Skeletal muscle tissue (tissue), 5 donors: Measurements from ENCODE around the gene PDE5A. TPM values are rescaled to one million over a fixed set of nuclear protein-coding genes. Genes with fewer than 3 reads are reported as not detected.
"Not testable (repeated sequence)": the region's sequence is repeated elsewhere in the genome, so short reads cannot be mapped to it uniquely, and the experiment has no call there.

Source experiments
- H3K27ac ChIP-seq: one replicate; pipeline ENCODE4 v1.7.0; 2013; ENCODE audit warnings: mild to moderate bottlenecking, low read depth, low read length, inconsistent platforms
- H3K27me3 ChIP-seq, 3 donors: one replicate each; pipeline ENCODE4 v1.7.0; 2013; ENCODE audit warnings: low read length in 3 of 3; ENCODE audit not compliant: control insufficient read depth in 3 of 3, insufficient read depth in 3 of 3
- H3K36me3 ChIP-seq, 3 donors: one replicate each; pipeline ENCODE4 v1.7.0; 2013; ENCODE audit warnings: low read length in 3 of 3; ENCODE audit not compliant: control insufficient read depth in 3 of 3, insufficient read depth in 3 of 3
- H3K4me1 ChIP-seq, 3 donors: one replicate each; pipeline ENCODE4 v1.7.0; 2013; ENCODE audit warnings: low read length in 3 of 3, mild to moderate bottlenecking in 3 of 3; ENCODE audit not compliant: control insufficient read depth in 3 of 3, insufficient read depth in 3 of 3
- H3K4me3 ChIP-seq, 3 donors: one replicate each; pipeline ENCODE4 v1.7.0; 2013; ENCODE audit warnings: low read length in 3 of 3
- H3K9ac ChIP-seq, 3 donors: one replicate each; pipeline ENCODE4 v1.7.0; 2013; ENCODE audit warnings: low read length in 3 of 3, mild to moderate bottlenecking in 3 of 3, moderate library complexity in 2 of 3, low read depth in 1 of 3
- H3K9me3 ChIP-seq, 3 donors: one replicate each; pipeline ENCODE4 v1.7.0; 2013; ENCODE audit warnings: low read length in 3 of 3; ENCODE audit not compliant: control insufficient read depth in 3 of 3
- small RNA-seq: library from RNA; depleted of rRNA; stranded (forward); fragments of <200 nt; gene quantifications from one replicate; pipeline ENCODE3, GENCODE V24; 2014
- total RNA-seq: library from RNA; depleted of rRNA; stranded (reverse); fragments of >200 nt; gene quantifications from one replicate; pipeline ENCODE4 v1.2.3, GENCODE V29; 2014
- donor health status: Osteomylitis.

The PDE5A gene
- total RNA-seq, 1 donor from 2014 or later, result 27.7 TPM

DNA sequence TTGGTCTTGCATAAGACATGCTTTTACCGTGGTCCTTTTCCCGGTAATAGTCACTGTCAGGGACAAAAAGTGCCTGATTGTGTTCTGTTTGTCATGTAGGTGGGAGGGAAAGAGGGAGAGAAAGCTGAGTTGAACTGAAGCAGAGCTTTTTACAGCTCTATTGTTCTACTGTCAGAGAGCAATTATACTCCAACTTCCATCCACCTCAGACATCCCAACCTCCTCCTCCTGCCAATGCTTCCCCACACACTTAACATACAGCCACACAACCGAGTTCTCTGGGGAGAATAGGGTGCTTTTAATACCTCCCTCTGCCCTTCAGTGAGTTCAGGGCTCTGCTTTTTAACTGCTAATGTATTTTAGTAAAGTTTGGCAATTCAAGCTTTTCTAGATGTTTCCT lies 159.6 kb downstream of the PDE5A start:
- peaks cover 0 to 13% (median 3%) of the 10 kb centered on the region in 3 donors for H3K36me3 ChIP-seq
- not testable (repeated sequence) for H3K9me3 ChIP-seq, H3K27ac ChIP-seq, H3K27me3 ChIP-seq, H3K9ac ChIP-seq, H3K4me1 ChIP-seq, H3K4me3 ChIP-seq

DNA sequence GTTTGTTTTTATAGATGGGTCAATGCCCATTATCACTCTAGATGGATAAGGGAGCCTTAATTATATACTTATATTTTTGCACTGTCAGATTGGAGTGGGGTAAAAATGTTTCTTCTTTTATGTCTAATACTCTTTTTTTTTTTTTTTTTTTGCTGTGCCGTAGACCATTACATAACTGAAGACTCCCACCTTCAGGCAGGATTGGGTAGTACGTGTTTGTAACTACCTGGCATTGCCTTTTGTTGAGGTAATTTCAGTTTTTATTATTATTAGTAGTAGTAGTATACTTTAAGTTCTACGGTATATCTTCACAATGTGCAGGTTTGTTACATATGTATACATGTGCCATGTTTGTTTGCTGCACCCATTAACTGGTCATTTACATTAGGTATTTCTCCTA lies 165.9 kb downstream of the PDE5A start:
- not testable (repeated sequence) for H3K4me1 ChIP-seq, H3K4me3 ChIP-seq, H3K27me3 ChIP-seq, H3K9me3 ChIP-seq, H3K36me3 ChIP-seq, H3K9ac ChIP-seq, H3K27ac ChIP-seq

DNA sequence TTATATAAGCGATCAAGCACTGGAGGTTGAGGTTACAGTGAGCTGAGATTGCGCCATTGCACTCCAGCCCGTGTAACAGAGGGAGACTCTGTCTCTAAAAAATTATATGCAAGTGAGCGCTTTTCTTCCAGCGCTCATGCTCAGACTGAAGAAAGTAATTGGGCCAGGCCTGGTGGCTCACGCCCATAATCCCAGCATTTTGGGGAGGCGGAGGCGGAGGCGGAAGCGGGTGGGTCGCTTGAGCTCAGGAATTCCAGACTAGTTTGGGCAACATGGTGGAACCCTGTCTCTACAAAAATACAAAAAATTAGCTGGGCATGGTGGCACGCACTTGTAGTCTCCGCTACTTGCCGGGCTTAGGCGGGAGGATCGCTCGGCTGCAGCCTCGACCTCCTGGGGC lies 172.9 kb downstream of the PDE5A start:
- H3K9ac ChIP-seq, H3K27ac ChIP-seq, H3K36me3 ChIP-seq, H3K4me1 ChIP-seq, H3K9me3 ChIP-seq, H3K27me3 ChIP-seq: not testable (repeated sequence)
- peak overlapping the region in 2 of 3 donors; percentile 32 to 54 for H3K4me3 ChIP-seq

DNA sequence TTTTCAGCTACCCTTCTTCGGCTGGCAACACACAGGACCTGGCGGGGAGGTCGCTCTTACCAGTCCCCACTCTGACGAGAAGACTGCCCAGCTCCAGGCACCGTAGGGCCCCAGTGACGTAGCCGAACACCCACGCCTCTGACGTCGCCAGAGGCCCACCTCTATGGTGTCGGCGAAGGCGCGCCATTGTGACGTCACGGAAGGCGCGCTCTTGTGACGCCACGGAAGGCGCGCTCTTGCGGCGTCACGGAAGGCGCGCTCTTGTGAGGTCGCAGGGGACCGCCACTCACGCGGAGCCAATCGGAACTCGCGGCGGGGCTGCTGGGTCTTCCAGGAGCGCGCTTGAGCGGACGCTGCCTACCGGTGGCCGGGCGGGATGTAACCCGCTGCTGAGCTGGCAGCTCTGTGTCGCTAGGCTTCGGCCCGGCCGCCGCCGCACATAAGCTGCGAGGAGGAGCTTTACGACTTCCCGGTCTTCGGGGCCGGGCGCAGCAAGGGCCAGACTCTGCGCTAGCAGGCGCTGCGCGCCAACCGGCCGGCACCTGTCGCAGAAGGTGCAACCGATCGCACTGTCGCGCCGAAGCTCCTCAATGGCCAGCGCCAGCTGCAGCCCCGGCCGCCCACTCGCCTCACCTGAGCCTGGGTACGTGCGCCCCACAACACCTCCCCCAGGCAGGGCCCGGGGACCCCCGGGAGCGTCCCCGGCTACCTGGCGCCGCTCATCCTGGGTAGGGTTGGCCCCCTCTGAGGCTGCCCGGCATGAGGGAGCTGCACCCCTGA lies 173.9 kb downstream of the PDE5A start:
- not testable (repeated sequence) for H3K36me3 ChIP-seq, H3K9me3 ChIP-seq, H3K4me1 ChIP-seq, H3K27me3 ChIP-seq
- Histone ChIP-seq H3K27ac (peak overlapping the region; percentile 95), H3K9ac (peak overlapping the region; percentile 80 to 89 (median 86)), H3K4me3 (peak overlapping the region; percentile 72 to 75 (median 74))

DNA sequence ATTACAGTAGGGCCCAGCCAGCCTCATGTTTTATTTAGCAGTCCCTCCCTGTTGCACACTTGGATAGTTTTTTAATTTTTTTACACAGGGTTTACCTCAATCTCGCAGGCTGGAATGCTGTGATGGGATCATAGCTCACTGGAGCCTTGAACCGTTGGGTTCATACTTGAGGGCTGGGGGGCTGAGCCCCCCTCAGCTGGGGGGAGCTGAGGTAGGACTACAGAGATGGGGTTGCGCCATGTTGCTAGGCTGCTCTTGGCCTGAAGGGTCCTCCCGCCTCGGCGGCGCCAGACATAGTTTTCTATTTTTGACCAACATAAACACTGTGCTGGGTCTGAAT lies 174.5 kb downstream of the PDE5A start:
- not testable (repeated sequence) for H3K9me3 ChIP-seq, H3K4me1 ChIP-seq, H3K36me3 ChIP-seq, H3K27me3 ChIP-seq
- H3K9ac ChIP-seq, result peak overlapping the region; percentile 80 to 89 (median 86)
- peak overlapping the region; percentile 72 to 75 (median 74) for H3K4me3 ChIP-seq
- H3K27ac ChIP-seq, result peak overlapping the region; percentile 95

DNA sequence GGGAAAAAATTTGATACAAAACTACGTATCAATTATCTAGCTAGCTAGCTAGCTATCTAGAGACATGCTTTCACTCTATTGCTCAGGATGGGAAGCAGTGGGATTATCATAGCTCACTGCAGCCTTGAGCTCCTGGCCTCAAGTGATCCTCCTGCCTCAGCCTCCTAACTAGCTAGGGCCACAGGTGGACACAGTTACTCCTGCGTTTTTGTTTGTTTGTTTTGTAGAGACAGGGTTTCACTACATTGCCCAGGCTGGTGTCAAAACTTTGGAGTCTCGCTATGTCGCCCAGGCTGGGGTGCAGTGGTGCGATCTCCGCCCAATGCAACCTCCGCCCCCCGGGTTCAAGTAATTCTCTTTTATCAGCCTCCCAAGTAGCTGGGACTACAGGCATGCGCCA lies 175.3 kb downstream of the PDE5A start:
- not testable (repeated sequence) for H3K9ac ChIP-seq, H3K27ac ChIP-seq, H3K4me3 ChIP-seq, H3K4me1 ChIP-seq, H3K9me3 ChIP-seq, H3K27me3 ChIP-seq, H3K36me3 ChIP-seq

DNA sequence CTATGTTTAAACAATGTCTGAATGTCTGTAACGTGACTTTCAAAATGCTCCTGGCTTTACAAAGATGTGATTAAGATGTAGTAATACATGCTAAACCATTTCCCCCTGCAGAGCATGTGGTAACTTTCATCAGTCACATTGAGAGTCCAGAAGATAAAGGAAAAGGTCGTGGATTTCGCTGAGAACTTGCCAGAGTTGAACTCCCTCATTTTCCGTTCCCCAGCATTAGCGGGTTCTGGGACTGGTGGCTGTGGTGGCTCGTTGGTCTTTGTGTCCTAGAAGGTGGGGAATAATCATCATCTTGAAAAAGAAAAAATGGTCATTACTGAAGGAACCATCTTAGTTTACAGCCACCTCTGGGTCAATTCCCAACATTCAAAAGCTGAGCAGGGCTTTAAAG lies 178.8 kb downstream of the PDE5A start:
- not testable (repeated sequence) for H3K36me3 ChIP-seq, H3K9ac ChIP-seq, H3K9me3 ChIP-seq, H3K27ac ChIP-seq, H3K4me1 ChIP-seq, H3K27me3 ChIP-seq, H3K4me3 ChIP-seq

Small RNA genes within 50 kb of the gene (small RNA-seq; reads per million reads assigned to genes)
- not detected for gene RF00614
